OCI-LY1 (cell line): ENCODE data around the gene CA6.

Experiments used
- CTCF ChIP-seq: fragments of 200-600 bp; sonication (generic), shearing (Covaris generic); IDR thresholded peaks from 2 replicates; pipeline ENCODE4 v1.5.1; 2017; ENCODE audit warnings: mild to moderate bottlenecking, antibody characterized with exemption, low read length, moderate library complexity, mixed read lengths
- EZH2 ChIP-seq: fragments of 200-600 bp; sonication (generic), shearing (Covaris generic); IDR thresholded peaks from 2 replicates; pipeline ENCODE4 v1.8.0; 2017; ENCODE audit warnings: borderline replicate concordance, mixed run types, mild to moderate bottlenecking, antibody characterized with exemption, low read length, moderate library complexity, mixed read lengths

- TF ChIP-seq CTCF (no peak), EZH2 (no peak)
These were observed 31.2 kb upstream of the CA6 start for GRCh38 chr1:8914466-8914865.
